H1 (cell line): ENCODE data around the gene TBL1Y.

Experiments
- ASH2L ChIP-seq: fragments of 200-600, 300-600 bp; sonication (generic); IDR thresholded peaks from one replicate; pipeline ENCODE4 v1.7.1; 2017; ENCODE audit warnings: low read length
- CBX5 ChIP-seq: fragments of 300-800, 300-1000 bp; sonication (generic); IDR thresholded peaks from 2 replicates; pipeline ENCODE4 v1.7.1; 2016; ENCODE audit warnings: antibody characterized with exemption, low read length, low read depth
- JUND ChIP-seq: IDR thresholded peaks from 2 replicates; pipeline ENCODE4 v1.6.1; 2011; ENCODE audit warnings: mild to moderate bottlenecking, improper control_type of control experiment, low read length
- POLR2A ChIP-seq, 2 experiments: IDR thresholded peaks; 1 replicate in 1 of 2; 2 replicates in 1 of 2; pipeline ENCODE4 v1.6.1; 2011; ENCODE audit warnings: low read depth in 2 of 2, low read length in 2 of 2, mild to moderate bottlenecking in 2 of 2; ENCODE audit errors: control extremely low read depth in 1 of 2
- RXRA ChIP-seq: IDR thresholded peaks from 2 replicates; pipeline ENCODE4 v1.6.1; 2011; ENCODE audit warnings: low read depth, mild to moderate bottlenecking, low read length, moderate library complexity; ENCODE audit not compliant: insufficient read depth
- SP2 ChIP-seq: IDR thresholded peaks from 2 replicates; pipeline ENCODE4 v1.6.1; 2012; ENCODE audit warnings: mild to moderate bottlenecking, low read length, inconsistent platforms
- YY1 ChIP-seq: IDR thresholded peaks from 2 replicates; pipeline ENCODE4 v1.6.1; 2011; ENCODE audit warnings: low read depth, mild to moderate bottlenecking, low read length
- TF ChIP-seq, protein P1 (sequence below), 3 experiments: IDR thresholded peaks; 1 replicate in 2 of 3; 2 replicates in 1 of 3; pipeline versions ENCODE4 v1.5.1 to v1.6.1; 2011; ENCODE audit warnings: low read length in 3 of 3, mild to moderate bottlenecking in 3 of 3, inconsistent platforms in 2 of 3, low read depth in 1 of 3, moderate library complexity in 1 of 3; ENCODE audit not compliant: insufficient read depth in 1 of 3; ENCODE audit errors: control extremely low read depth in 1 of 3

DNA sequence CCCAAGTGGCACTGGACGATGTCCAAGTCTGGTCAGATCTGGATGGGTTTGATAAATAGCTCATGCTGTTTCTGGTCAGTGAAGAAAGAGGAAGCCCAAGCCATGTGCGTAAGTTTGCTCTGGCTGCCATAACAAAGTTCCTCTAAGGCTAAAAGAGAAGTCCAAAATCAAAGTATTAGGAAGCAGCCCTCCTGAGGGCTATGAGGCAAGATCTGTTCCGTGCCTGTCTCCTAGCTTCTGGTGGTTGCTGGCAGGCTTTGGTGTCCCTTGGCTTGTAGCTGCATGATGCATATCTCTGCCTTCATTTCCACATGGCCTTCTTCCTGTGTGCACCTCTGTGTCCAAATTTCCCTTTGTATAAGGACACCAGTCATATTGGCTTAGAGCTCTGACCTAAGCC lies 81.5 kb downstream of the TBL1Y start:
- TF ChIP-seq YY1 (no peak), JUND (no peak), CBX5 (no peak), POLR2A (IDR thresholded peaks at IDR 0.05; ENCODE audit: control extremely low read depth in 1 of 2, low read depth in 2 of 2, low read length in 2 of 2) (no peak), RXRA (no peak), SP2 (no peak), ASH2L (no peak)
- TF ChIP-seq, protein P1, sequence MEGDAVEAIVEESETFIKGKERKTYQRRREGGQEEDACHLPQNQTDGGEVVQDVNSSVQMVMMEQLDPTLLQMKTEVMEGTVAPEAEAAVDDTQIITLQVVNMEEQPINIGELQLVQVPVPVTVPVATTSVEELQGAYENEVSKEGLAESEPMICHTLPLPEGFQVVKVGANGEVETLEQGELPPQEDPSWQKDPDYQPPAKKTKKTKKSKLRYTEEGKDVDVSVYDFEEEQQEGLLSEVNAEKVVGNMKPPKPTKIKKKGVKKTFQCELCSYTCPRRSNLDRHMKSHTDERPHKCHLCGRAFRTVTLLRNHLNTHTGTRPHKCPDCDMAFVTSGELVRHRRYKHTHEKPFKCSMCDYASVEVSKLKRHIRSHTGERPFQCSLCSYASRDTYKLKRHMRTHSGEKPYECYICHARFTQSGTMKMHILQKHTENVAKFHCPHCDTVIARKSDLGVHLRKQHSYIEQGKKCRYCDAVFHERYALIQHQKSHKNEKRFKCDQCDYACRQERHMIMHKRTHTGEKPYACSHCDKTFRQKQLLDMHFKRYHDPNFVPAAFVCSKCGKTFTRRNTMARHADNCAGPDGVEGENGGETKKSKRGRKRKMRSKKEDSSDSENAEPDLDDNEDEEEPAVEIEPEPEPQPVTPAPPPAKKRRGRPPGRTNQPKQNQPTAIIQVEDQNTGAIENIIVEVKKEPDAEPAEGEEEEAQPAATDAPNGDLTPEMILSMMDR (IDR thresholded peaks at IDR 0.05; ENCODE audit: control extremely low read depth in 1 of 3, insufficient read depth in 1 of 3, low read depth in 1 of 3, low read length in 3 of 3), result no peak
